Keratinocyte (primary cell): ENCODE data around the gene VSIG10L2. TPM values are rescaled to one million over a fixed set of nuclear protein-coding genes. Genes with fewer than 3 reads are reported as not detected.

ENCODE experiments used
- DNase-seq: peaks from one replicate; pipeline ENCODE4 v3.0.0-alpha.2; 2011; ENCODE audit warnings: low read depth, missing footprints, low spot score
- FAIRE-seq: peaks from 2 replicates; lab custom pipeline; 2011; peaks lifted over from hg19 to GRCh38; lab: Jason Lieb, UNC
- H2AFZ ChIP-seq: 2 replicates; pipeline ENCODE4 v1.6.0; 2012; ENCODE audit warnings: low read length, control low read depth, inconsistent platforms; ENCODE audit not compliant: control insufficient read depth
- H3K27ac ChIP-seq: 2 replicates; pipeline ENCODE4 v1.5.1; 2011; ENCODE audit warnings: low read length; ENCODE audit not compliant: control insufficient read depth, insufficient read depth
- H3K27me3 ChIP-seq: 3 replicates; pipeline ENCODE4 v1.6.0; 2011; ENCODE audit warnings: low read length; ENCODE audit not compliant: control insufficient read depth, insufficient read depth; ENCODE audit errors: extremely low read depth
- H3K36me3 ChIP-seq, 2 experiments: 2 replicates in 1 of 2; 3 replicates in 1 of 2; pipeline ENCODE4 v1.5.1; 2011; ENCODE audit warnings: low read length in 2 of 2, mild to moderate bottlenecking in 1 of 2; ENCODE audit not compliant: control insufficient read depth in 2 of 2, insufficient read depth in 2 of 2; ENCODE audit errors: extremely low read depth in 1 of 2
- H3K4me1 ChIP-seq: 3 replicates; pipeline ENCODE4 v1.5.1; 2011; ENCODE audit warnings: low read length; ENCODE audit not compliant: control insufficient read depth, insufficient read depth; ENCODE audit errors: extremely low read depth
- H3K4me2 ChIP-seq: 3 replicates; pipeline ENCODE4 v1.6.0; 2011; ENCODE audit warnings: low read depth, low read length; ENCODE audit not compliant: control insufficient read depth, insufficient read depth; ENCODE audit errors: extremely low read depth
- H3K4me3 ChIP-seq, 3 experiments: fragments of 200-600 bp in 1 of 3; sonication (generic) in 1 of 3; 2 replicates in 2 of 3; 3 replicates in 1 of 3; pipeline ENCODE4 v1.5.1; 2011 to 2016; ENCODE audit warnings: low read length in 3 of 3, mild to moderate bottlenecking in 3 of 3, control low read depth in 2 of 3, inconsistent platforms in 1 of 3, low read depth in 1 of 3, mixed read lengths in 1 of 3, mixed run types in 1 of 3, moderate library complexity in 1 of 3; ENCODE audit not compliant: control insufficient read depth in 2 of 3, insufficient read depth in 2 of 3; ENCODE audit errors: extremely low read depth in 1 of 3
- H3K79me2 ChIP-seq: 2 replicates; pipeline ENCODE4 v1.6.0; 2012; ENCODE audit warnings: low read length; ENCODE audit not compliant: control insufficient read depth, insufficient read depth
- H3K9ac ChIP-seq: 3 replicates; pipeline ENCODE4 v1.6.0; 2011; ENCODE audit warnings: low read length; ENCODE audit not compliant: control insufficient read depth, insufficient read depth; ENCODE audit errors: extremely low read depth
- H3K9me1 ChIP-seq: 3 replicates; pipeline ENCODE4 v1.6.0; 2011; ENCODE audit warnings: low read length; ENCODE audit not compliant: control insufficient read depth, insufficient read depth; ENCODE audit errors: extremely low read depth
- H3K9me3 ChIP-seq: 2 replicates; pipeline ENCODE4 v1.5.1; 2012; ENCODE audit warnings: low read depth, low read length; ENCODE audit not compliant: control insufficient read depth
- H4K20me1 ChIP-seq: 3 replicates; pipeline ENCODE4 v1.6.0; 2011; ENCODE audit warnings: low read length; ENCODE audit not compliant: control insufficient read depth, insufficient read depth; ENCODE audit errors: extremely low read depth
- CTCF ChIP-seq, 3 experiments: IDR thresholded peaks in 1 of 3; conservative IDR thresholded peaks in 1 of 3; optimal IDR thresholded peaks in 1 of 3; 2 replicates in 2 of 3; 3 replicates in 1 of 3; pipeline versions ENCODE3 to v1.5.1; 2011; ENCODE audit warnings: low read length in 3 of 3, mild to moderate bottlenecking in 3 of 3, moderate library complexity in 2 of 3, control low read depth in 1 of 3, inconsistent platforms in 1 of 3; ENCODE audit not compliant: insufficient read depth in 2 of 3; ENCODE audit errors: extremely low read depth in 1 of 3
- EZH2 ChIP-seq: IDR thresholded peaks from one replicate; pipeline ENCODE4 v1.6.1; 2012; ENCODE audit warnings: inconsistent platforms, mild to moderate bottlenecking, low read length, moderate library complexity
- dilution Hi-C: fragments of 300-500 bp; cut with MboI; formaldehyde crosslinking; loops from one replicate; pipeline ENCODE4 v1.7.0; 2020; ENCODE audit warnings: low sequenced_read_pairs; ENCODE audit not compliant: extremely low pct_ligation_motif_present
- polyA plus RNA-seq, 5 experiments: library from polyadenylated mRNA; depleted of rRNA in 3 of 5; stranded (reverse) in 3 of 5; stranded (forward) in 1 of 5; unstranded in 1 of 5; fragments of >200 nt; gene quantifications; 1 replicate in 1 of 5; 2 replicates in 3 of 5; 3 replicates in 1 of 5; pipeline versions ENCODE4 v1.2.1 to v1.2.3, GENCODE V29; 2011 to 2012; ENCODE audit warnings: missing spikeins in 2 of 5, low read depth in 1 of 5, low replicate concordance in 1 of 5

Gene VSIG10L2
- polyA plus RNA-seq, 1 donor (not counting 4 experiments of a cell fraction or from before 2014, with no cell fraction given), result 0.09 TPM

DNA sequence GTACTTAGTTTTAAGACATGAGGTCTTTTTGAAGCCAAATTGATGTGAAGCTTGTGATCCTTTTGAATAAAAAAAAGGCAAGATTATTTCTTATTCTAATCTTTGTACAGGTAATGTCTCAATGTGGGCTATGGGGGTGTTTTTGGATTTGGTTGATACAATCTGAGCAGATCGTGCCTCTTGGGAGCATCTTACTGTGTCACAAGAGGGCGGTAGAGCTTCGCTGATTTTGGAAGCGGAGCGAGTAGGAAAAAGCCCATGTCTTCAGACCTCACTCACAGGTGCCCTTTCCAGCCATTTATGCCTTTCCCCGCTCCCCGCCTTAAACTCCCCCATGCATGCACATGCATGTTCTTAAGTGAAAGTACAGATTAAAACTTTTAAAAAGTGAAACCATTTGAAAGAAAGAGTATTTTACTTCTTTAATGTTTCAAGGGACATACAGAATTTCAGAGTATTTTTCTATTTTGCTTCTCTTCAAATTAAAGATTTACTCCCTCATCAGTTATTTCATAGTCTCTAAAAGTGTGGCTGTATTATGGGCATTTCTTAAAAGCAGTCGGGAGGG, 22.7 kb upstream of the VSIG10L2 start:
- no peaks in the 10 kb centered on the region for H3K79me2 ChIP-seq
- FAIRE-seq, result peak; percentile 67

GRCh38 chr11:125923633-125924032, 22.2 kb upstream of the VSIG10L2 start:
- DNase-seq (no peak), FAIRE-seq (no peak)
- Histone ChIP-seq H3K4me1 (no peaks in the 10 kb centered on the region), H3K79me2 (no peaks in the 10 kb centered on the region), H3K27ac (no peak overlapping the region), H3K36me3 (no peaks in the 10 kb centered on the region), H4K20me1 (no peaks in the 10 kb centered on the region), H3K4me2 (no peak overlapping the region), H2AFZ (no peak overlapping the region), H3K9ac (no peak overlapping the region), H3K4me3 (no peak overlapping the region), H3K9me1 (no peaks in the 10 kb centered on the region), H3K27me3 (no peaks in the 10 kb centered on the region), H3K9me3 (no peaks in the 10 kb centered on the region)
- dilution Hi-C loops, result no loop called here
- TF ChIP-seq EZH2 (no peak), CTCF (optimal IDR thresholded peaks at IDR 0.05 in 1 of 3, IDR thresholded peaks at IDR 0.05 in 1 of 3, conservative IDR thresholded peaks at IDR 0.05 in 1 of 3; ENCODE audit: extremely low read depth in 1 of 3, insufficient read depth in 2 of 3, low read length in 3 of 3) (no peak)

More for the DNA sequence above, 22.7 kb upstream of the VSIG10L2 start:
- no peaks in the 10 kb centered on the region for H3K9me3 ChIP-seq
- H3K9me1 ChIP-seq, result no peaks in the 10 kb centered on the region
- no peak overlapping the region for H2AFZ ChIP-seq
- H4K20me1 ChIP-seq, result no peaks in the 10 kb centered on the region
- no peaks in the 10 kb centered on the region for H3K36me3 ChIP-seq
- DNase-seq, result peak; percentile 35
- H3K4me1 ChIP-seq, result no peaks in the 10 kb centered on the region
- H3K27me3 ChIP-seq, result no peaks in the 10 kb centered on the region
- TF ChIP-seq EZH2 (no peak), CTCF (optimal IDR thresholded peaks at IDR 0.05 in 1 of 3, IDR thresholded peaks at IDR 0.05 in 1 of 3, conservative IDR thresholded peaks at IDR 0.05 in 1 of 3; ENCODE audit: extremely low read depth in 1 of 3, insufficient read depth in 2 of 3, low read length in 3 of 3) (peak; percentile 85 to 87 (median 87))
- H3K4me2 ChIP-seq, result no peak overlapping the region
- H3K9ac ChIP-seq, result no peak overlapping the region
- H3K27ac ChIP-seq, result no peak overlapping the region
- dilution Hi-C loops, result no loop called here
- no peak overlapping the region for H3K4me3 ChIP-seq
